AG10803 (cell line): ENCODE measurements around the gene RPTOR.

Source experiments
- DNase-seq: peaks from one replicate; pipeline ENCODE4 v3.0.0; 2010; ENCODE audit warnings: low read depth
- H3K4me3 ChIP-seq: 2 replicates; pipeline ENCODE4 v1.5.1; 2011; ENCODE audit warnings: mild to moderate bottlenecking, low read length, control low read depth
- TF ChIP-seq, protein P1 (sequence below): conservative IDR thresholded peaks from 2 replicates; pipeline ENCODE4 v1.5.1; 2011; ENCODE audit warnings: mild to moderate bottlenecking, low read length, control low read depth, inconsistent platforms

RPTOR gene

DNA sequence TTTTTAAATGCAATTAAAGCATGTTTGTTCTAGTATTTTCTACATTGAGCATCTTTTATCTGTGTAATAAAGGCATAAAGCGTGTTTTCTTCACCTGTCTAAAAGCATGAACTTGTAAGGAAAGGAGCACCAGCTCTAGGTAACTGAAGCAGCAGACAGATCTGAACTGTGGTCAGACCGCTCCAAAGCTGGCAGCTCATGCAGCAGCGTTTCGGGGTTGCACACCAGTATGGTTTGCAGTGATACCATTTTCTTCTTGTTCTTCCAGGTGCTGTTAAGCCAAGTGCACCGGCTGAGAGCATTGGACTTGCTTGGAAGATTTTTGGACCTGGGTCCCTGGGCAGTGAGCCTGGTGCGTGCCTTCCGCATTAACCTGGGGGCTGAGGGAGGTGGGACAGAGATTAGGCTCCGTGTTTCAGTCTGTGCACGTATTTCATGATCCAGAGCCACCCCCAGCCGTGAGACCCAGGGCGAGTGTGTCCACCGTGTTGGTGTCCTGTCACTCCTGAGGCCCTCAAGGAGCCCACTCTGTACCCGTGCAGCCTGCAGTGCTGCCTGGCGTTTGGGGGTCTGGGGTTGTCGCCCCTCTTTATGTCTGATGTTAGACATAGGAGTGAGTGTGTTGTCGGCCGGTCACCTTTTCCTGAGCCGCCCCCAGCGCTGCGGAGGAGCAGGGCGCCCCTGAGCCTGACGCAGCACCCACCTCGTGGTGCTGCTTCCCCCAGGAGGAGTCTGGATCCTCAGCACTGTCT lies 310.7 kb downstream of the RPTOR start:
- no peak for DNase-seq
- TF ChIP-seq, protein P1, sequence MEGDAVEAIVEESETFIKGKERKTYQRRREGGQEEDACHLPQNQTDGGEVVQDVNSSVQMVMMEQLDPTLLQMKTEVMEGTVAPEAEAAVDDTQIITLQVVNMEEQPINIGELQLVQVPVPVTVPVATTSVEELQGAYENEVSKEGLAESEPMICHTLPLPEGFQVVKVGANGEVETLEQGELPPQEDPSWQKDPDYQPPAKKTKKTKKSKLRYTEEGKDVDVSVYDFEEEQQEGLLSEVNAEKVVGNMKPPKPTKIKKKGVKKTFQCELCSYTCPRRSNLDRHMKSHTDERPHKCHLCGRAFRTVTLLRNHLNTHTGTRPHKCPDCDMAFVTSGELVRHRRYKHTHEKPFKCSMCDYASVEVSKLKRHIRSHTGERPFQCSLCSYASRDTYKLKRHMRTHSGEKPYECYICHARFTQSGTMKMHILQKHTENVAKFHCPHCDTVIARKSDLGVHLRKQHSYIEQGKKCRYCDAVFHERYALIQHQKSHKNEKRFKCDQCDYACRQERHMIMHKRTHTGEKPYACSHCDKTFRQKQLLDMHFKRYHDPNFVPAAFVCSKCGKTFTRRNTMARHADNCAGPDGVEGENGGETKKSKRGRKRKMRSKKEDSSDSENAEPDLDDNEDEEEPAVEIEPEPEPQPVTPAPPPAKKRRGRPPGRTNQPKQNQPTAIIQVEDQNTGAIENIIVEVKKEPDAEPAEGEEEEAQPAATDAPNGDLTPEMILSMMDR: no peak
- no peak overlapping the region for H3K4me3 ChIP-seq

DNA sequence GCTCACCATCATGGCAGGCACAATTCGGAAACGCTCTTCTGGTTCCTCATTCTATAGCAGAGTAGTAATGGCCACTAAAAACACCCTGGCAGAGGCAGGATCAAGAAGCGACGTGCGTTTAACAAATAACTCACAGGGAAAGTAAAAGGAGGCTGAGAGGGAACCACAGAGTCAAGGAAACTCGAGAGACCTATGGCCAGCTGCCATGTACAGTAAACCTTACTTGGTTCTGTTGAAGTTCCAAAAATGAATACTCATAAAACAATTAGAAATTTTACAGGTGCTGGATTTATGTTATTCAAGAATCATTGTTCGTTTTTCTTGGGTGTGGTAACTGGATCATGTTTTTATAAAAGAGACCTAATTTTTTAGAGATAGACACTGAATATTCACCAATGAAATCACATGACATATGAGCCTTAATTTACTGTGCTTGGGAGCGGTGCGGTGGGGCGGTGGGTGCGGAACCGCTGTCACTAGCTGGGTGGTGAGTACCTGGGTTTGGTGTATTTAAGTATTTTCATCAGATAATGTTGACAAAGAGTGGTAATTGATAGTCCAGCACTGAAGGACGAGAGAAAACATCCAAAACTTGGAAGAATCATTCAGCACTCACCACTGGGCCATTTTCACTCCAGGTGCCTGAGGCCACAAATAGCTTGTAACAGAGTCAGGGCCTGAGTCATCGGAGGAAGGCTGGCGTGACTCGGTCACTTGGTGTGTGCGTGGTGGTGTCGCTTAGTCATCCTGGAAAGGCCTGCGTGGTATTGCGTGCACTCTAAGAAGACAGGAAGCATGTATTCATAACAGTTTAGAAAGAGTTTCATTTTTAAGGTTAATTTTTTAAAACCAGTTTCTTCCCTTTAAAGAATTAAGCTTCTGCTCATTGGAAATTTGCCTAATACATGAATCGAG lies 311.6 kb downstream of the RPTOR start:
- TF ChIP-seq, protein P1: no peak
- no peak overlapping the region for H3K4me3 ChIP-seq
- DNase-seq: peak; percentile 99

DNA sequence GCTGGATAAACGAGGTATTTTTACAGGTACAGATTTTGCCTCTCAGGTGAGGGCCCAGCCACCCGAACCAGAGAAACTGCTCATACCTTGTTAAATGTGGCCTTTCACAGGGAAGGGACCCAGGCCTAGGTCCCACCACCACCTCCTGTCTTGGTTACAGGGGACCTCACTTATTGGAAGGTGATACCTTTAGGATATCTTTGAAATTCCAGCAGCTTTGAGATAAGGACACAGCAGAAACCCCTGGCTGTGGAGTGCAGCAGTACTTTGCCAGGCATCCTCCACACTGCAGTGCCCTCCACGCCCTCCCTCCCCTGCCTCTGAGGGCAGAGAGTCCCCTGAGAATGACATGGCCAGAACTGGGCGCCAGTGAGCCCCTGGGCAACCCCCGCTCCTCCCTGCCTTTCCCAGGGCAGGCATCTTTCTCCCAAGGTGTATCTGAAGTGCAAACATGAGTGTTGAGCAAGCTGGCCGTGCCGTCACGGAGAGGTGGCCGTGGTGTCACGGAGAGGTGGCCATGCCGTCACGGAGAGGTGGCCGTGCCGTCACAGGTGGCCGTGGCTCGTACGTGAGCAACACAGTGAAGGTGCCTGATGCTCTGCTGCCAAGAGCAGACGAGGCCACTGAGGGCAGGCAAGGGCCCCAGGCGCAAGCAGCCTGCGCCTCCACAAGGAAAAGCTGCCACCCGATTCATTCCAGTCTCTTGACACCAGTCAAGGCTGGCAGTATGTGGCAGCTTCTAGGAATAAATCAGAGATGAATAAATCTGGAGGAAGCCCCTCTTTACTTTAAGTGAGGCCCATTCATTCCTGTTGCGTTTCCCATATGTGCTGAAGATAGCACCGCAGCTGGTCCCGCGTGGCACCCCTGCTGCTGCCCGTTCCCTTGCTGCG lies 312.5 kb downstream of the RPTOR start:
- no peak for DNase-seq
- no peak overlapping the region for H3K4me3 ChIP-seq
- TF ChIP-seq, protein P1: no peak

DNA sequence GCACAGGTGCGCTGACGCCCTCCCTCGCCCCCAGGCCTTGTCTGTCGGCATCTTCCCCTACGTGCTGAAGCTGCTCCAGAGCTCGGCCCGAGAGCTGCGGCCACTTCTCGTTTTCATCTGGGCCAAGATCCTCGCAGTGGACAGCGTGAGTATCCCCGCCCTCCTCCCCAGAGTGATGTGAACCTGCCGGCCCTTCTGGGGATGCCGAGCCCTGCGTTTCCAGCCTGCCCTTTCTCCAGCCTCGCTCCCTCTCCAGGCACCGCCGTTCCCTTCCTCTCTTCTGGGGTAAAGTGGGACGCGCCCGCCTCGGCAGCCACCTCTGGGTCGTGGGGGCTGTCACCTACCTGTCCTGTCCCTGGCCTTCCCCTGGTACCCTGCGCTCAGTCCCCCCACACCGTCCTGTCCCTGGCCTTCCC lies 313.1 kb downstream of the RPTOR start:
- TF ChIP-seq, protein P1: no peak
- DNase-seq: no peak
- H3K4me3 ChIP-seq: no peak overlapping the region

DNA sequence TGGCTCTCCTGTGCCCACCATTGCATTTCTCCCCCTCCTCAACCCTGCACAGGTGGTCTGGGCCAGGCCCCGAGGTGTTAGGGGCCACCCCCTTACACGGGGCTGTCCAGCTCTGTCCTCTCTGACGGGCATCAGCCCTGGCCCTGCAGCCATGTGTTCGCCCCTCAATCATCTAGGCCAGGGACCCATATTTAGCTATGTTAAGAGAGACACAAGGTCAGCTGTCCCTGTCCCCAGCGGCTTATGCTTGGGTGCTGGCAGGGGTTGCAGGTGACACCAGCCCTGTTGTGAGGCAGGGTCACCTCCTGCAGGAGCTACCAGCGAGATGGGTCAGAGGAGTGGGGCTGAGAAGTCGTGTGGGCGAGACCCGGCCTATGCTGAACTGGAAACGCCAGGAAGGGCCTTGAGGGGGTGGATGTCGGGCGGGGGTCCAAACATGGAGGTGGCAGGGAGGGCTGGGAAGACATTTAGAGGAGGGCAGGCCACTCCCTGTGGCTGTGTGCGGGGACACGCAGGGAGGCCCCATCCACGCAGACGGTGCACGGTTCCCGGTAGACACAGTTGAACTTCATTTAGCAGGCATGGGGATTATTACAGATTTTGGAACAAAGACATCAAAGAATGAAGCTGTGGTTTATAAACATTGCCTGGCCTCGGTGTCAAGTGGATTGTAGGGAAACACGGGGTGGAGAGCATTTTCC lies 313.8 kb downstream of the RPTOR start:
- H3K4me3 ChIP-seq: no peak overlapping the region
- no peak for DNase-seq
- TF ChIP-seq, protein P1: no peak
